Uterus (tissue), 2 donors: Measurements from ENCODE around the gene AP3B1.

Experiments used
- CTCF ChIP-seq, 4 experiments: fragments of 200-600 bp in 2 of 4; fragments of 450-650 bp in 2 of 4; sonication (generic) in 2 of 4; IDR thresholded peaks; one replicate each; pipeline ENCODE4 v1.5.1; 2016 to 2019; ENCODE audit warnings: antibody characterized with exemption in 4 of 4, mild to moderate bottlenecking in 2 of 4, moderate library complexity in 1 of 4
- POLR2A ChIP-seq, 2 donors: fragments of 450-650 bp; IDR thresholded peaks; one replicate each; pipeline ENCODE4 v1.6.1; 2016; ENCODE audit warnings: antibody characterized with exemption in 2 of 2, mild to moderate bottlenecking in 1 of 2, moderate library complexity in 1 of 2

- TF ChIP-seq CTCF (IDR thresholded peaks at IDR 0.05) (no peak), POLR2A (IDR thresholded peaks at IDR 0.05) (no peak)
These were observed 252.7 kb downstream of the AP3B1 start for GRCh38 chr5:78041805-78042204.
